Nephron (organoid): Measurements from ENCODE around the gene ARL11.
"Not testable (repeated sequence)": the region's sequence is repeated elsewhere in the genome, so short reads cannot be mapped to it uniquely, and the experiment has no call there.

ENCODE experiments used
- H3K27ac Mint-ChIP-seq, 3 experiments: 2 replicates each; pipeline ENCODE4 v1.8.0; 2020; ENCODE audit warnings: mixed read lengths in 3 of 3, mild to moderate bottlenecking in 2 of 3, moderate library complexity in 1 of 3
- H3K27me3 Mint-ChIP-seq: 2 replicates; pipeline ENCODE4 v1.8.0; 2021; ENCODE audit warnings: low read depth, mild to moderate bottlenecking, moderate library complexity, mixed read lengths
- H3K36me3 Mint-ChIP-seq: 2 replicates; pipeline ENCODE4 v1.8.0; 2020; ENCODE audit warnings: low read depth, mixed read lengths
- H3K4me1 Mint-ChIP-seq: 2 replicates; pipeline ENCODE4 v1.8.0; 2020; ENCODE audit warnings: mixed read lengths
- H3K4me3 Mint-ChIP-seq, 3 experiments: 2 replicates each; pipeline ENCODE4 v1.8.0; 2020; ENCODE audit warnings: mild to moderate bottlenecking in 3 of 3, mixed read lengths in 3 of 3, moderate library complexity in 2 of 3
- H3K9me3 Mint-ChIP-seq: 2 replicates; pipeline ENCODE4 v1.8.0; 2020; ENCODE audit warnings: mixed read lengths
- TF ChIP-seq, protein P1 (sequence below), 3 experiments: fragments of 200-600 bp; sonication (generic); IDR thresholded peaks; one replicate each; pipeline ENCODE4 v1.5.0; 2021; ENCODE audit warnings: antibody characterized with exemption in 3 of 3; ENCODE audit not compliant: unreplicated experiment in 3 of 3

The ARL11 gene

GRCh38 chr13:49586717-49587116, 41.6 kb upstream of the ARL11 start:
- no peaks in the 10 kb centered on the region for H3K27me3 Mint-ChIP-seq
- TF ChIP-seq, protein P1, sequence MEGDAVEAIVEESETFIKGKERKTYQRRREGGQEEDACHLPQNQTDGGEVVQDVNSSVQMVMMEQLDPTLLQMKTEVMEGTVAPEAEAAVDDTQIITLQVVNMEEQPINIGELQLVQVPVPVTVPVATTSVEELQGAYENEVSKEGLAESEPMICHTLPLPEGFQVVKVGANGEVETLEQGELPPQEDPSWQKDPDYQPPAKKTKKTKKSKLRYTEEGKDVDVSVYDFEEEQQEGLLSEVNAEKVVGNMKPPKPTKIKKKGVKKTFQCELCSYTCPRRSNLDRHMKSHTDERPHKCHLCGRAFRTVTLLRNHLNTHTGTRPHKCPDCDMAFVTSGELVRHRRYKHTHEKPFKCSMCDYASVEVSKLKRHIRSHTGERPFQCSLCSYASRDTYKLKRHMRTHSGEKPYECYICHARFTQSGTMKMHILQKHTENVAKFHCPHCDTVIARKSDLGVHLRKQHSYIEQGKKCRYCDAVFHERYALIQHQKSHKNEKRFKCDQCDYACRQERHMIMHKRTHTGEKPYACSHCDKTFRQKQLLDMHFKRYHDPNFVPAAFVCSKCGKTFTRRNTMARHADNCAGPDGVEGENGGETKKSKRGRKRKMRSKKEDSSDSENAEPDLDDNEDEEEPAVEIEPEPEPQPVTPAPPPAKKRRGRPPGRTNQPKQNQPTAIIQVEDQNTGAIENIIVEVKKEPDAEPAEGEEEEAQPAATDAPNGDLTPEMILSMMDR (IDR thresholded peaks at IDR 0.05; ENCODE audit: unreplicated experiment in 3 of 3): no peak
- H3K36me3 Mint-ChIP-seq: peaks cover 11% of the 10 kb centered on the region
- peak overlapping the region; percentile 83 to 91 (median 87) for H3K4me3 Mint-ChIP-seq
- H3K4me1 Mint-ChIP-seq: peaks cover 25% of the 10 kb centered on the region
- peaks cover 1% of the 10 kb centered on the region for H3K9me3 Mint-ChIP-seq
- peak overlapping the region; percentile 52 to 94 (median 84) for H3K27ac Mint-ChIP-seq

DNA sequence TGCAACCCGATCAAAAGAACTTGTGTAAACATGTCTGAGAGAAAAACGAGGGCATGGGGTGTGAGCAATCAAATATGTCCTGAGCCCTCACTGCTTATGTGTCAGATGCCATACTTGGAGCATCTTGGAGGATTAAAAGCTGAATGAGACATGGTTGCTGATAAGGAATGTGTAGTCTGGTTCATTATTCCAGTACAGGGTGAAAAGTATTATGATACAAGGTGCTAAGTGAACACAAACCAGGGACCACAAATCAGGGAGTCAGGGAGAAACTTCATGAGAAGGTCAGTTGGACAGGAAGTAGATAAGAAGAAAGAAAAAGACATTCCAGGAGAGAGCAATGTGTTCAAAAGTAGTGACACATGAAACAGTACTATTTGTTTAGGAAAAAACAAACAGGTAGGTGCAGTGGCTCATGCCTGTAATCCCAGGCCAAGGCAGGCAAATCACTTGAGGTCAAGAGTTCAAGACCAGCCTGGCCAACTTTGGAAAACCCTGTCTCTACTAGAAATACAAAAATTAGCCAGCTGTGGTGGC, 40.9 kb upstream of the ARL11 start:
- H3K36me3 Mint-ChIP-seq: peaks cover 7% of the 10 kb centered on the region
- H3K27me3 Mint-ChIP-seq: no peaks in the 10 kb centered on the region
- H3K27ac Mint-ChIP-seq: no peak overlapping the region
- TF ChIP-seq, protein P1 (IDR thresholded peaks at IDR 0.05; ENCODE audit: unreplicated experiment in 3 of 3): no peak
- H3K9me3 Mint-ChIP-seq: peaks cover 2% of the 10 kb centered on the region
- peak overlapping the region in 2 of 3 experiments; percentile 83 to 87 for H3K4me3 Mint-ChIP-seq
- H3K4me1 Mint-ChIP-seq: peaks cover 22% of the 10 kb centered on the region

DNA sequence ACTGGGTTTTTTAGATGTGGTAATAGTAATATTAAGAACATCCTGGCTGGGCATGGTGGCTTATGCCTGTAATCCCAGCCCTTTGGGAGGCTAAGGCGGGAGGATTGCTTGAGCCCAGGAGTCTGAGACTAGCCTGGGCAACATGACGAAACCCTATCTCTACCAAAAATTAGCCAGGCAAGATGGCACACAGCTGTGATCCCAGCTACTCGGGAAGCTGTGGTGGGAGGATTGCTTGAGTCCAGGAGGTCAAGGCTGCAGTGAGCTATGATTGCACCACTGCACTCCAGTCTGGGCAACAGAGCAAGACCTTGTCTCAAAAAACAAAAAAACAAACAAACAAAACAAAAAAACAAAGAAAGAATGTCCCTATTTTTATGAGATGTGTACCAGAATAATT, 37.6 kb upstream of the ARL11 start:
- H3K27ac Mint-ChIP-seq, H3K4me3 Mint-ChIP-seq, H3K27me3 Mint-ChIP-seq, H3K9me3 Mint-ChIP-seq, H3K36me3 Mint-ChIP-seq: not testable (repeated sequence)
- peaks cover 11% of the 10 kb centered on the region for H3K4me1 Mint-ChIP-seq

DNA sequence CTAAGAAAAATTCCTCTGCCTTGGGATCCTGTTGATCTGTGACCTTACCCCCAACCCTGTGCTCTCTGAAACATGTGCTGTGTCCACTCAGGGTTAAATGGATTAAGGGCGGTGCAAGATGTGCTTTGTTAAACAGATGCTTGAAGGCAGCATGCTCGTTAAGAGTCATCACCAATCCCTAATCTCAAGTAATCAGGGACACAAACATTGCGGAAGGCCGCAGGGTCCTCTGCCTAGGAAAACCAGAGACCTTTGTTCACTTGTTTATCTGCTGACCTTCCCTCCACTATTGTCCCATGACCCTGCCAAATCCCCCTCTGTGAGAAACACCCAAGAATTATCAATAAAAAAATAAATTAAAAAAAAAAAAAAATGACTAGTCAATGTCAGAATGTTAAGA, 34.4 kb upstream of the ARL11 start:
- not testable (repeated sequence) for H3K4me1 Mint-ChIP-seq, H3K27me3 Mint-ChIP-seq, H3K4me3 Mint-ChIP-seq, H3K27ac Mint-ChIP-seq, H3K9me3 Mint-ChIP-seq, H3K36me3 Mint-ChIP-seq

GRCh38 chr13:49594576-49594975, 33.7 kb upstream of the ARL11 start:
- TF ChIP-seq, protein P1 (IDR thresholded peaks at IDR 0.05; ENCODE audit: unreplicated experiment in 3 of 3): no peak
- H3K36me3 Mint-ChIP-seq: peaks cover 4% of the 10 kb centered on the region
- no peaks in the 10 kb centered on the region for H3K4me1 Mint-ChIP-seq
- H3K9me3 Mint-ChIP-seq: peaks cover 7% of the 10 kb centered on the region
- H3K27me3 Mint-ChIP-seq: peaks cover under 1% of the 10 kb centered on the region
- no peak overlapping the region for H3K4me3 Mint-ChIP-seq
- H3K27ac Mint-ChIP-seq: no peak overlapping the region

DNA sequence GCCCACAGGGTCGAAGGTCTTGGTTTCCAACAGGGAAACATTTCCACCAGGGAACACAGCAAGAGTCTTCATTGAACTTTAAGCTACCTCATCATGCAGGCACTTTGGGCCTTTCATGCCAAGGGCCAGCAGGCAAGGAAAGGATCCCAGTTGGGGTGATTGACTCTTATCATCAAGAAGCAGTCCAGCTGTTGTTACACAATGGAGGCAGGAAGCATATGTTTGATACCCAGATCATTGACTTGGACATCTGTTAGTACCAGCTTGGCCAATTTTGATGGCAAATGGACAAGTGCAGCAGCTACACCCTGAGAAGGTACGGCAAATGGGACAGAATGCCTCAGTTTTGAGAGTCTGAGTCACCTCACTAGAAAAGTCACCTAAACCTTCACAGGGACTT, 32.1 kb upstream of the ARL11 start:
- H3K4me3 Mint-ChIP-seq: no peak overlapping the region
- H3K27me3 Mint-ChIP-seq: peaks cover 7% of the 10 kb centered on the region
- TF ChIP-seq, protein P1 (IDR thresholded peaks at IDR 0.05; ENCODE audit: unreplicated experiment in 3 of 3): no peak
- H3K36me3 Mint-ChIP-seq: peaks cover 4% of the 10 kb centered on the region
- no peaks in the 10 kb centered on the region for H3K4me1 Mint-ChIP-seq
- H3K9me3 Mint-ChIP-seq: peaks cover 7% of the 10 kb centered on the region
- no peak overlapping the region for H3K27ac Mint-ChIP-seq

DNA sequence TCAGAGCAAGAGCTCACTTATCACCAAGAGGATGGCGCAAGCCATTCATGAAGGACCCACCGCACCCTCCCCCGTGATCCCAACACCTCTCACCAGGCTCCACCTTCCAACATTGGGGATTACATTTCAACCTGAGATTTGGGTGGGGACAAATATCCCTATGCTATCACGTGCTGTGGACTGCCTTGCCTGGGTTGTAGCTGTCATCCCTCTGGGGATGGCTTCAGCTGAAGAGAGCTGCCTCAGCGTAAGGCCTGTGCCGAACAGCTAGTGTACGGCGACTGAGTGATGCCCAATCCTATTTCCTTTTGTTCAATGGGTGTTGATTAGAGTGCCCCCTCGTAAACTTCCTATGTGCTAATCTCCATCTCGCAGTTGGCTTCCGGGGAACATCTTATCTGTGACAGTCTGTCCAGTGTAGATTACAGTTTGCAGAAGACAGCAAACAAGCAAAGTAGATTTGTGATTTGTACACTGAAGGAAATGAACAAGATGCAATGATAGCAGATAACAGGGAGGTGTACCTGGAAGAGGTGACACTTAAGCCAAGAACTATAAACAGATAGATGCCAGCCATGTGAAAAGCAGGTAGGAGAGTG, 31.2 kb upstream of the ARL11 start:
- H3K9me3 Mint-ChIP-seq: peaks cover 5% of the 10 kb centered on the region
- no peak overlapping the region for H3K4me3 Mint-ChIP-seq
- H3K4me1 Mint-ChIP-seq: no peaks in the 10 kb centered on the region
- H3K36me3 Mint-ChIP-seq: peaks cover 4% of the 10 kb centered on the region
- H3K27ac Mint-ChIP-seq: no peak overlapping the region
- TF ChIP-seq, protein P1 (IDR thresholded peaks at IDR 0.05; ENCODE audit: unreplicated experiment in 3 of 3): no peak
- peaks cover 7% of the 10 kb centered on the region for H3K27me3 Mint-ChIP-seq
